HepG2 (cell line): ENCODE measurements around the gene SNX27. TPM values are rescaled to one million over a fixed set of nuclear protein-coding genes. Genes with fewer than 3 reads are reported as not detected.

ENCODE experiments used
- ATAC-seq: fragments of 200-7000 bp; cut with Tn5 transposase; 3 replicates; pipeline ENCODE4 v1.9.1; 2020; ENCODE audit warnings: mild to moderate bottlenecking, moderate library complexity
- BruUV-seq: library from RNA; stranded (reverse); fragments of 400-500 nt; replicated peaks from 2 replicates; lab custom pipeline; 2021; lab: Mats Ljungman, UMichigan
- CTCF ChIA-PET: fragments of 300-600 bp; formaldehyde crosslinking; extraction: SDS; loops from one replicate; lab custom pipeline; 2021; ENCODE audit warnings: low total read pairs, inconsistent platforms, low intra/inter-chr PET ratio; lab: Yijun Ruan, JAX
- POLR2A ChIA-PET: fragments of 350-600 bp; sonication (Branson Sonifier 250); formaldehyde crosslinking; loops from one replicate; lab custom pipeline; 2020; ENCODE audit warnings: antibody characterized with exemption, inconsistent platforms; lab: Yijun Ruan, JAX
- DNase-seq: peaks from one replicate; pipeline ENCODE4 v3.0.0-alpha.2; 2015; ENCODE audit warnings: low spot score
- FAIRE-seq: peaks from 3 replicates; lab custom pipeline; 2011; peaks lifted over from hg19 to GRCh38; lab: Jason Lieb, UNC
- H2AFZ ChIP-seq: one replicate; pipeline ENCODE4 v1.6.1; 2011; ENCODE audit warnings: low read length, inconsistent platforms
- H3K27ac ChIP-seq: fragments of 300-600 bp; 3 replicates; pipeline ENCODE4 v1.8.0; 2011; ENCODE audit warnings: mixed run types, mild to moderate bottlenecking, mixed read lengths, low read length, inconsistent platforms; ENCODE audit not compliant: insufficient read depth; ENCODE audit errors: extremely low read length
- H3K27me3 ChIP-seq, 2 experiments: fragments of 200-600 bp in 1 of 2; 2 replicates in 1 of 2; 3 replicates in 1 of 2; pipeline versions ENCODE4 v1.6.0 to v1.8.0; 2011; ENCODE audit warnings: low read length in 2 of 2, mild to moderate bottlenecking in 2 of 2, moderate library complexity in 2 of 2, inconsistent platforms in 1 of 2; ENCODE audit not compliant: insufficient read depth in 2 of 2, control insufficient read depth in 1 of 2
- H3K36me3 ChIP-seq, 2 experiments: fragments of 200-600 bp in 1 of 2; replicated peaks in 1 of 2; 2 replicates in 1 of 2; 3 replicates in 1 of 2; pipeline versions ENCODE4 v1.5.1 to v1.8.0; 2011; ENCODE audit warnings: low read length in 2 of 2, inconsistent platforms in 1 of 2; ENCODE audit not compliant: insufficient read depth in 2 of 2, control insufficient read depth in 1 of 2
- H3K4me1 ChIP-seq: 2 replicates; pipeline ENCODE4 v1.5.1; 2012; ENCODE audit warnings: low read length, inconsistent platforms; ENCODE audit not compliant: insufficient read depth
- H3K4me2 ChIP-seq: 2 replicates; pipeline ENCODE4 v1.6.0; 2011; ENCODE audit warnings: low read depth, low read length, inconsistent platforms
- H3K4me3 ChIP-seq, 3 experiments: fragments of 200-600 bp in 1 of 3; sonication (generic), shearing (Covaris generic) in 1 of 3; replicated peaks in 1 of 3; 2 replicates each; pipeline ENCODE4 v1.5.1; 2011 to 2016; ENCODE audit warnings: low read length in 3 of 3, inconsistent platforms in 2 of 3, low read depth in 2 of 3, mild to moderate bottlenecking in 2 of 3, control low read depth in 1 of 3, mixed read lengths in 1 of 3; ENCODE audit not compliant: insufficient read depth in 1 of 3
- H3K79me2 ChIP-seq: one replicate; pipeline ENCODE4 v1.6.1; 2011; ENCODE audit warnings: low read length, inconsistent platforms; ENCODE audit not compliant: insufficient read depth
- H3K9ac ChIP-seq: 2 replicates; pipeline ENCODE4 v1.6.0; 2011; ENCODE audit warnings: mild to moderate bottlenecking, low read depth, low read length, inconsistent platforms; ENCODE audit not compliant: insufficient read depth
- H3K9me3 ChIP-seq: 2 replicates; pipeline ENCODE4 v1.5.1; 2012; ENCODE audit warnings: mild to moderate bottlenecking, low read length
- H4K20me1 ChIP-seq: 2 replicates; pipeline ENCODE4 v1.6.0; 2011; ENCODE audit warnings: inconsistent platforms, mild to moderate bottlenecking, low read length, moderate library complexity; ENCODE audit not compliant: insufficient read depth
- HBP1 ChIP-seq: IDR thresholded peaks from 2 replicates; pipeline ENCODE4 v1.6.1; 2016; ENCODE audit warnings: low read depth, control low read depth
- HNRNPK ChIP-seq: fragments of 200-400 bp; formaldehyde crosslinking; IDR thresholded peaks from 2 replicates; pipeline ENCODE4 v1.6.1; 2018; ENCODE audit warnings: low read length, low read depth, moderate library complexity, mild to moderate bottlenecking; ENCODE audit not compliant: poor library complexity, severe bottlenecking
- ZNF292 ChIP-seq: sonication (generic); formaldehyde crosslinking; IDR thresholded peaks from 2 replicates; pipeline ENCODE4 v1.8.1; 2022; ENCODE audit warnings: mild to moderate bottlenecking, low read depth, missing genetic modification reagents, borderline replicate concordance
- ZNF784 ChIP-seq: sonication (generic); formaldehyde crosslinking; IDR thresholded peaks from 2 replicates; pipeline ENCODE4 v1.5.1; 2020; ENCODE audit warnings: missing genetic modification reagents, mild to moderate bottlenecking, borderline replicate concordance
- WGBS: methylation state at CpG from one replicate; pipeline ENCODE4 v1.1.6; 2017; ENCODE audit warnings: low lambda C conversion rate; 5-methylcytosine and 5-hydroxymethylcytosine counted together
- in situ Hi-C: cut with HindIII; loops from 2 replicates; pipeline ENCODE4 v1.10.0; 2017; ENCODE audit warnings: low pct_unique_long_range_greater_than_20kb; ENCODE audit not compliant: extremely low pct_ligation_motif_present
- intact Hi-C: fragments of 100-400 bp; cut with micrococcal nuclease; formaldehyde crosslinking; loops from one replicate; pipeline ENCODE4 v1.10.0; 2022; ENCODE audit not compliant: unreplicated experiment
- polyA plus RNA-seq, 8 experiments: library from polyadenylated mRNA; depleted of rRNA in 3 of 8; stranded (reverse) in 7 of 8; unstranded in 1 of 8; fragments of >200 nt; fragmentation: Illumina TruSeq in 4 of 8; extraction: Trizol in 4 of 8; gene quantifications; 2 replicates each; pipeline versions ENCODE4 v1.2.1 to v1.2.3, GENCODE V29; 2011 to 2016; ENCODE audit warnings: low read depth in 4 of 8, missing spikeins in 1 of 8, mixed read lengths in 1 of 8; ENCODE audit not compliant: insufficient read depth in 1 of 8
- total RNA-seq, 5 experiments: library from RNA; depleted of rRNA; stranded (reverse); fragments of >200 nt; fragmentation: Illumina TruSeq; extraction: Trizol; gene quantifications; 2 replicates each; pipeline ENCODE4 v1.2.3, GENCODE V29; 2016; ENCODE audit warnings: low read depth in 1 of 5
- TF ChIP-seq, protein P1 (sequence below): fragments of 450-650 bp; IDR thresholded peaks from 2 replicates; pipeline ENCODE4 v1.6.1; 2017; ENCODE audit warnings: mild to moderate bottlenecking

SNX27 gene
- total and polyA plus RNA-seq, 2 of the 13 experiments (the other 11 are each of a cell fraction or from before 2014, with no cell fraction given), result 14.4 to 17.8 TPM

- 19% methylated on average over 3 of the region's 3 CpGs for WGBS
- Histone ChIP-seq H3K79me2 (no peaks in the 10 kb centered on the region), H3K27me3 (peaks cover 0 to 4% of the 10 kb centered on the region in 2 experiments; a peak in 2 of 5 replicates), H4K20me1 (no peaks in the 10 kb centered on the region), H3K9me3 (peaks cover 13% of the 10 kb centered on the region; the same call in 1 of the 2 replicates), H3K27ac (no peak overlapping the region), H3K4me1 (peaks cover 32% of the 10 kb centered on the region), H3K4me3 (no peak overlapping the region), H2AFZ (no peak overlapping the region), H3K9ac (no peak overlapping the region), H3K36me3 (no peaks in the 10 kb centered on the region), H3K4me2 (no peak overlapping the region)
- TF ChIP-seq, protein P1, sequence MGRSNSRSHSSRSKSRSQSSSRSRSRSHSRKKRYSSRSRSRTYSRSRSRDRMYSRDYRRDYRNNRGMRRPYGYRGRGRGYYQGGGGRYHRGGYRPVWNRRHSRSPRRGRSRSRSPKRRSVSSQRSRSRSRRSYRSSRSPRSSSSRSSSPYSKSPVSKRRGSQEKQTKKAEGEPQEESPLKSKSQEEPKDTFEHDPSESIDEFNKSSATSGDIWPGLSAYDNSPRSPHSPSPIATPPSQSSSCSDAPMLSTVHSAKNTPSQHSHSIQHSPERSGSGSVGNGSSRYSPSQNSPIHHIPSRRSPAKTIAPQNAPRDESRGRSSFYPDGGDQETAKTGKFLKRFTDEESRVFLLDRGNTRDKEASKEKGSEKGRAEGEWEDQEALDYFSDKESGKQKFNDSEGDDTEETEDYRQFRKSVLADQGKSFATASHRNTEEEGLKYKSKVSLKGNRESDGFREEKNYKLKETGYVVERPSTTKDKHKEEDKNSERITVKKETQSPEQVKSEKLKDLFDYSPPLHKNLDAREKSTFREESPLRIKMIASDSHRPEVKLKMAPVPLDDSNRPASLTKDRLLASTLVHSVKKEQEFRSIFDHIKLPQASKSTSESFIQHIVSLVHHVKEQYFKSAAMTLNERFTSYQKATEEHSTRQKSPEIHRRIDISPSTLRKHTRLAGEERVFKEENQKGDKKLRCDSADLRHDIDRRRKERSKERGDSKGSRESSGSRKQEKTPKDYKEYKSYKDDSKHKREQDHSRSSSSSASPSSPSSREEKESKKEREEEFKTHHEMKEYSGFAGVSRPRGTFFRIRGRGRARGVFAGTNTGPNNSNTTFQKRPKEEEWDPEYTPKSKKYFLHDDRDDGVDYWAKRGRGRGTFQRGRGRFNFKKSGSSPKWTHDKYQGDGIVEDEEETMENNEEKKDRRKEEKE, result no peak
- TF ChIP-seq HNRNPK, result no peak
- no peak for TF ChIP-seq ZNF292 (CRISPR knock-in tag)
- TF ChIP-seq HBP1 (CRISPR knock-in tag), result no peak
- no peak for TF ChIP-seq ZNF784 (CRISPR knock-in tag)
- DNase-seq (no peak), FAIRE-seq (no peak), ATAC-seq (no peak)
- no TSS peak for BruUV-seq
- ChIA-PET POLR2A (no interaction called here), CTCF (no interaction called here)
- intact Hi-C loops, result no loop called here
- in situ Hi-C loops, result loop anchor here (10.0 to 25.0 kb wide), 2 partner anchors 138 to 196 kb away; partner anchors contain the start of gene TUFT1
Observed at GRCh38 chr1:151733126-151733525, 121.3 kb downstream of the SNX27 start.
